IMR-90 (cell line): ENCODE results near the gene FLT4. TPM values are rescaled to one million over a fixed set of nuclear protein-coding genes. Genes with fewer than 3 reads are reported as not detected.

Source experiments
- ATAC-seq: fragments of 200-7000 bp; cut with Tn5 transposase; 2 replicates; pipeline ENCODE4 v1.9.1; 2020; ENCODE audit warnings: low read depth, mild to moderate bottlenecking, moderate library complexity
- BruUV-seq: library from RNA; stranded (reverse); fragments of 400-500 nt; replicated peaks from 2 replicates; lab custom pipeline; 2021; lab: Mats Ljungman, UMichigan
- CTCF ChIA-PET: fragments of 300-600 bp; formaldehyde crosslinking; extraction: SDS; loops from one replicate; lab custom pipeline; 2021; ENCODE audit warnings: antibody characterized with exemption; lab: Yijun Ruan, JAX
- POLR2A ChIA-PET: fragments of 300-600 bp; sonication (Branson Sonifier 250); formaldehyde crosslinking; loops from one replicate; lab custom pipeline; 2022; ENCODE audit warnings: antibody characterized with exemption; ENCODE audit not compliant: unreplicated experiment; lab: Charles Lee
- DNase-seq: peaks from one replicate; pipeline ENCODE4 v3.0.0; 2013
- H2AFZ ChIP-seq: replicated peaks from 2 replicates; pipeline ENCODE3; 2013; ENCODE audit warnings: low read length, mild to moderate bottlenecking; ENCODE audit not compliant: poor library complexity
- H2AK5ac ChIP-seq: 2 replicates; pipeline ENCODE4 v1.6.1; 2013; ENCODE audit warnings: low read depth, low read length, inconsistent platforms
- H2AK9ac ChIP-seq: replicated peaks from 2 replicates; pipeline ENCODE3; 2013; ENCODE audit warnings: mild to moderate bottlenecking, low read depth, low read length, moderate library complexity; ENCODE audit not compliant: poor library complexity
- H2BK120ac ChIP-seq: 2 replicates; pipeline ENCODE4 v1.6.1; 2013; ENCODE audit warnings: low read depth, low read length, inconsistent platforms
- H2BK15ac ChIP-seq: 3 replicates; pipeline ENCODE4 v1.6.1; 2013; ENCODE audit warnings: low read depth, low read length, inconsistent platforms
- H2BK20ac ChIP-seq: 2 replicates; pipeline ENCODE4 v1.6.1; 2013; ENCODE audit warnings: low read depth, mild to moderate bottlenecking, inconsistent platforms, low read length, moderate library complexity
- H2BK5ac ChIP-seq: 2 replicates; pipeline ENCODE4 v1.6.1; 2013; ENCODE audit warnings: mild to moderate bottlenecking, low read depth, low read length, inconsistent platforms; ENCODE audit not compliant: poor library complexity, severe bottlenecking
- H3K14ac ChIP-seq: replicated peaks from 2 replicates; pipeline ENCODE4 v1.6.1; 2013; ENCODE audit warnings: low read depth, low read length, inconsistent platforms
- H3K18ac ChIP-seq: 2 replicates; pipeline ENCODE4 v1.6.1; 2013; ENCODE audit warnings: low read depth, low read length, control low read depth
- H3K23ac ChIP-seq: 2 replicates; pipeline ENCODE4 v1.6.1; 2013; ENCODE audit warnings: low read depth, low read length, inconsistent platforms
- H3K27ac ChIP-seq: 2 replicates; pipeline ENCODE4 v1.5.1; 2013; ENCODE audit warnings: mild to moderate bottlenecking, control low read depth, low read length; ENCODE audit not compliant: insufficient read depth
- H3K27me3 ChIP-seq: 2 replicates; pipeline ENCODE4 v1.6.1; 2013; ENCODE audit warnings: low read length; ENCODE audit not compliant: control insufficient read depth, insufficient read depth
- H3K36me3 ChIP-seq: 2 replicates; pipeline ENCODE4 v1.6.1; 2013; ENCODE audit warnings: low read length, mixed read lengths; ENCODE audit not compliant: control insufficient read depth, insufficient read depth
- H3K4ac ChIP-seq: 2 replicates; pipeline ENCODE4 v1.6.1; 2013; ENCODE audit warnings: low read depth, low read length, inconsistent platforms
- H3K4me1 ChIP-seq: 2 replicates; pipeline ENCODE4 v1.6.1; 2013; ENCODE audit warnings: low read length, mixed read lengths; ENCODE audit not compliant: control insufficient read depth, insufficient read depth
- H3K4me2 ChIP-seq: 2 replicates; pipeline ENCODE4 v1.6.1; 2013; ENCODE audit warnings: low read depth, mild to moderate bottlenecking, control low read depth, low read length, moderate library complexity
- H3K4me3 ChIP-seq: 2 replicates; pipeline ENCODE4 v1.5.1; 2013; ENCODE audit warnings: low read depth, mild to moderate bottlenecking, control low read depth, low read length, moderate library complexity; ENCODE audit not compliant: insufficient read depth
- H3K56ac ChIP-seq: 2 replicates; pipeline ENCODE4 v1.6.1; 2013; ENCODE audit warnings: low read length, inconsistent platforms; ENCODE audit not compliant: insufficient read depth; ENCODE audit errors: extremely low read depth
- H3K79me1 ChIP-seq, 2 experiments: 2 replicates each; pipeline ENCODE4 v1.6.1; 2013; ENCODE audit warnings: low read length in 2 of 2, inconsistent platforms in 1 of 2, low read depth in 1 of 2
- H3K9ac ChIP-seq: 2 replicates; pipeline ENCODE4 v1.6.1; 2013; ENCODE audit warnings: low read depth, low read length, control low read depth
- H3K9me1 ChIP-seq: 2 replicates; pipeline ENCODE4 v1.6.1; 2013; ENCODE audit warnings: low read length, inconsistent platforms; ENCODE audit not compliant: insufficient read depth
- H3K9me3 ChIP-seq: 2 replicates; pipeline ENCODE4 v1.6.1; 2013; ENCODE audit warnings: low read length; ENCODE audit not compliant: control insufficient read depth, insufficient read depth
- H4K20me1 ChIP-seq: 2 replicates; pipeline ENCODE4 v1.6.1; 2013; ENCODE audit warnings: low read length, inconsistent platforms; ENCODE audit not compliant: insufficient read depth
- H4K5ac ChIP-seq: 2 replicates; pipeline ENCODE4 v1.6.1; 2013; ENCODE audit warnings: mild to moderate bottlenecking, low read depth, low read length, control low read depth
- H4K8ac ChIP-seq, 2 experiments: 2 replicates each; pipeline ENCODE4 v1.6.1; 2013; ENCODE audit warnings: low read depth in 2 of 2, low read length in 2 of 2, control low read depth in 1 of 2, inconsistent platforms in 1 of 2
- H4K91ac ChIP-seq: 2 replicates; pipeline ENCODE4 v1.6.1; 2013; ENCODE audit warnings: low read depth, low read length, inconsistent platforms; ENCODE audit not compliant: insufficient read depth
- BHLHE40 ChIP-seq: fragments of 150-350 bp; IDR thresholded peaks from 2 replicates; pipeline ENCODE4 v1.6.1; 2016; ENCODE audit warnings: mild to moderate bottlenecking, low read depth, low read length
- CEBPB ChIP-seq: IDR thresholded peaks from 2 replicates; pipeline ENCODE4 v1.6.1; 2012; ENCODE audit warnings: low read depth, low read length, improper control_type of control experiment
- CHD1 ChIP-seq: IDR thresholded peaks from 2 replicates; pipeline ENCODE4 v1.6.1; 2012; ENCODE audit warnings: low read depth, low read length, improper control_type of control experiment
- FOS ChIP-seq: fragments of 150-350 bp; IDR thresholded peaks from 2 replicates; pipeline ENCODE4 v1.6.1; 2016; ENCODE audit warnings: low read depth, low read length
- MAFK ChIP-seq: IDR thresholded peaks from 2 replicates; pipeline ENCODE4 v1.6.1; 2012; ENCODE audit warnings: low read depth, low read length, improper control_type of control experiment
- MAZ ChIP-seq: IDR thresholded peaks from 2 replicates; pipeline ENCODE4 v1.6.1; 2012; ENCODE audit warnings: low read depth, mild to moderate bottlenecking, low read length, improper control_type of control experiment, moderate library complexity, borderline replicate concordance
- MXI1 ChIP-seq: IDR thresholded peaks from 2 replicates; pipeline ENCODE4 v1.6.1; 2012; ENCODE audit warnings: low read depth, mild to moderate bottlenecking, low read length, moderate library complexity, borderline replicate concordance
- NFE2L2 ChIP-seq: fragments of 150-350 bp; IDR thresholded peaks from 2 replicates; pipeline ENCODE4 v1.6.1; 2016; ENCODE audit warnings: low read depth, mild to moderate bottlenecking, low read length
- POLR2A ChIP-seq: IDR thresholded peaks from 2 replicates; pipeline ENCODE4 v1.6.1; 2012; ENCODE audit warnings: mild to moderate bottlenecking, low read depth, low read length
- RAD21 ChIP-seq: IDR thresholded peaks from 2 replicates; pipeline ENCODE4 v1.6.1; 2012; ENCODE audit warnings: low read length, improper control_type of control experiment
- RCOR1 ChIP-seq: IDR thresholded peaks from 2 replicates; pipeline ENCODE4 v1.6.1; 2012; ENCODE audit warnings: mild to moderate bottlenecking, low read length, improper control_type of control experiment; ENCODE audit not compliant: insufficient replicate concordance
- RFX5 ChIP-seq: IDR thresholded peaks from 2 replicates; pipeline ENCODE4 v1.8.0; 2012; ENCODE audit warnings: low read depth, mild to moderate bottlenecking, low read length, moderate library complexity
- SMC3 ChIP-seq: fragments of 150-350 bp; IDR thresholded peaks from 2 replicates; pipeline ENCODE4 v1.6.1; 2016; ENCODE audit warnings: low read depth, mild to moderate bottlenecking, antibody characterized with exemption, low read length, moderate library complexity
- WGBS, 2 experiments: methylation state at CpG; one replicate each; pipeline versions ENCODE4 v1.1.5 to v1.1.7; 2013; ENCODE audit warnings: missing lambda C conversion rate in 2 of 2; ENCODE audit not compliant: insufficient read length in 1 of 2; ENCODE audit errors: extremely low coverage in 2 of 2; 5-methylcytosine and 5-hydroxymethylcytosine counted together
- dilution Hi-C: fragments of 300-500 bp; cut with HindIII; formaldehyde crosslinking; loops from one replicate; pipeline ENCODE4 v1.14.3; 2018; ENCODE audit warnings: low sequenced_read_pairs; ENCODE audit not compliant: unreplicated experiment
- in situ Hi-C: fragments of 300-500 bp; cut with MboI; formaldehyde crosslinking; loops from 3 replicates; pipeline ENCODE4 v1.14.3; 2019; ENCODE audit warnings: low sequenced_read_pairs, inconsistent platforms, mixed read lengths
- intact Hi-C: fragments of 100-400 bp; cut with micrococcal nuclease; formaldehyde crosslinking; loops from 2 replicates; pipeline ENCODE4 v1.10.0; 2022
- polyA plus RNA-seq, 3 experiments: library from polyadenylated mRNA; depleted of rRNA; stranded (reverse); fragments of >200 nt; gene quantifications; 2 replicates each; pipeline ENCODE4 v1.2.3, GENCODE V29; 2012; ENCODE audit warnings: low replicate concordance in 1 of 3
- total RNA-seq: library from RNA; depleted of rRNA; stranded (reverse); fragments of >200 nt; gene quantifications from 2 replicates; pipeline ENCODE4 v1.2.3, GENCODE V29; 2012
- TF ChIP-seq, protein P1 (sequence below): conservative IDR thresholded peaks from 2 replicates; pipeline ENCODE4 v1.5.1; 2012; ENCODE audit warnings: mild to moderate bottlenecking, low read depth, low read length, improper control_type of control experiment
- TF ChIP-seq, protein P2 (sequence below): fragments of 150-350 bp; IDR thresholded peaks from 2 replicates; pipeline ENCODE4 v1.6.1; 2017; ENCODE audit warnings: mild to moderate bottlenecking, antibody characterized with exemption, low read length, low read depth
- TF ChIP-seq, protein P3 (sequence below): fragments of 150-350 bp; IDR thresholded peaks from 2 replicates; pipeline ENCODE4 v1.6.1; 2016; ENCODE audit warnings: low read depth, mild to moderate bottlenecking, low read length, moderate library complexity, borderline replicate concordance

The FLT4 gene
- total and polyA plus RNA-seq, 2 of the 4 experiments (the other 2 are of a cell fraction): under 0.01 to 0.07 TPM

DNA sequence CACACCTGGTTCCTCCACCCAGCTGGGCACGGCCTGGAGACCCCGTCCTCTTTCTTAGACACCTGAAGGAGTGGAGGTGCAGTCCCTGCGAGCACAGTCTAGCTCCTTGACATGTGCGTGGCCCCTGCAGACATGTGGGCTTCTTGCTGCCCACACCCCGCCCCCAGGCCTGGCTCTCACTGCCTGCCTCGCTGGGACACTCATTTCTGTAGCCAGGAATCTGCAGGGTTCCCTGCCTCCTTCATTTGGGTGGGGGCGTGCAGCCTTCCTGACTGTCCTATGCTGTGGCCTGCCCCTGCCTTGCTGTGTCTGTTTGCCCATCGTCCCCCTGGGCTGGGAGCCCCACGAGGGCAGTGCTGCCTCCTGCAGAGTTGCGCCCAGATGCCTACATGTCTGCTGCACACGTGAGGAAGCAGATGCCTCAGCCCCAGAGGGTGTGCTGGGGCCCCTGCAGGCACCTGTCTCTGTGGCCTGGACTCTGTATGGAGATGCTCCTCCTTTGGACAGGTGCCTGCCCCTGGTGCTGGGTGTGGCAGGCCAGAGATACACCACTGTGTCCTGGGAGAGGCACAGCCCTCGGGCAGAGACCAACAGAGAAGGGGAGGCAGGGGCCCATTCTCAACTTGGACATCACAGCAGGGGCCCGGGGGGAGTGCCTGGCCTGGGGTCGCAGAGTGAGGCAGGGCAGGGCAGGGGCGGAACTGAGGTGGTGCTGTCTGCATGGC is 22.6 kb downstream of the FLT4 start:
- no peaks in the 10 kb centered on the region for H3K36me3 ChIP-seq
- H3K56ac ChIP-seq: no peak overlapping the region
- in situ Hi-C loops (no loop called here), dilution Hi-C loops (no loop called here), intact Hi-C loops (no loop called here)
- H3K4me3 ChIP-seq: no peak overlapping the region
- peaks cover 2% of the 10 kb centered on the region; the same call in 1 of the 2 replicates for H3K27me3 ChIP-seq
- no peaks in the 10 kb centered on the region for H3K9me3 ChIP-seq
- H2AK5ac ChIP-seq: no peak overlapping the region
- H3K23ac ChIP-seq: no peak overlapping the region
- H2BK120ac ChIP-seq: no peak overlapping the region
- ChIA-PET CTCF (no interaction called here), POLR2A (no interaction called here)
- no peak overlapping the region for H4K5ac ChIP-seq
- ATAC-seq (no peak), DNase-seq (no peak)
- no peaks in the 10 kb centered on the region for H3K9me1 ChIP-seq
- H3K18ac ChIP-seq: no peak overlapping the region
- peak overlapping the region; percentile 32 for H2AFZ ChIP-seq
- H3K27ac ChIP-seq: no peak overlapping the region
- H3K79me1 ChIP-seq: no peaks in the 10 kb centered on the region
- no peaks in the 10 kb centered on the region; the same call in 1 of the 2 replicates for H4K20me1 ChIP-seq
- H2AK9ac ChIP-seq: no peak overlapping the region
- no TSS peak for BruUV-seq
- H3K4me2 ChIP-seq: no peak overlapping the region
- H4K8ac ChIP-seq: no peak overlapping the region
- H3K4ac ChIP-seq: no peak overlapping the region
- WGBS, 2 experiments: 49% methylated on average over 7 of the region's 15 CpGs; no CpG with 5 or more reads in 1 of the 2 experiments
- TF ChIP-seq, protein P1, sequence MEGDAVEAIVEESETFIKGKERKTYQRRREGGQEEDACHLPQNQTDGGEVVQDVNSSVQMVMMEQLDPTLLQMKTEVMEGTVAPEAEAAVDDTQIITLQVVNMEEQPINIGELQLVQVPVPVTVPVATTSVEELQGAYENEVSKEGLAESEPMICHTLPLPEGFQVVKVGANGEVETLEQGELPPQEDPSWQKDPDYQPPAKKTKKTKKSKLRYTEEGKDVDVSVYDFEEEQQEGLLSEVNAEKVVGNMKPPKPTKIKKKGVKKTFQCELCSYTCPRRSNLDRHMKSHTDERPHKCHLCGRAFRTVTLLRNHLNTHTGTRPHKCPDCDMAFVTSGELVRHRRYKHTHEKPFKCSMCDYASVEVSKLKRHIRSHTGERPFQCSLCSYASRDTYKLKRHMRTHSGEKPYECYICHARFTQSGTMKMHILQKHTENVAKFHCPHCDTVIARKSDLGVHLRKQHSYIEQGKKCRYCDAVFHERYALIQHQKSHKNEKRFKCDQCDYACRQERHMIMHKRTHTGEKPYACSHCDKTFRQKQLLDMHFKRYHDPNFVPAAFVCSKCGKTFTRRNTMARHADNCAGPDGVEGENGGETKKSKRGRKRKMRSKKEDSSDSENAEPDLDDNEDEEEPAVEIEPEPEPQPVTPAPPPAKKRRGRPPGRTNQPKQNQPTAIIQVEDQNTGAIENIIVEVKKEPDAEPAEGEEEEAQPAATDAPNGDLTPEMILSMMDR: no peak
- TF ChIP-seq POLR2A (no peak), CHD1 (no peak), RFX5 (no peak), BHLHE40 (no peak), FOS (no peak), NFE2L2 (no peak), MXI1 (no peak), MAZ (no peak), MAFK (no peak), RAD21 (no peak), RCOR1 (no peak), CEBPB (no peak), SMC3 (no peak)
- TF ChIP-seq, protein P2, sequence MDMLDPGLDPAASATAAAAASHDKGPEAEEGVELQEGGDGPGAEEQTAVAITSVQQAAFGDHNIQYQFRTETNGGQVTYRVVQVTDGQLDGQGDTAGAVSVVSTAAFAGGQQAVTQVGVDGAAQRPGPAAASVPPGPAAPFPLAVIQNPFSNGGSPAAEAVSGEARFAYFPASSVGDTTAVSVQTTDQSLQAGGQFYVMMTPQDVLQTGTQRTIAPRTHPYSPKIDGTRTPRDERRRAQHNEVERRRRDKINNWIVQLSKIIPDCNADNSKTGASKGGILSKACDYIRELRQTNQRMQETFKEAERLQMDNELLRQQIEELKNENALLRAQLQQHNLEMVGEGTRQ: no peak
- TF ChIP-seq, protein P3, sequence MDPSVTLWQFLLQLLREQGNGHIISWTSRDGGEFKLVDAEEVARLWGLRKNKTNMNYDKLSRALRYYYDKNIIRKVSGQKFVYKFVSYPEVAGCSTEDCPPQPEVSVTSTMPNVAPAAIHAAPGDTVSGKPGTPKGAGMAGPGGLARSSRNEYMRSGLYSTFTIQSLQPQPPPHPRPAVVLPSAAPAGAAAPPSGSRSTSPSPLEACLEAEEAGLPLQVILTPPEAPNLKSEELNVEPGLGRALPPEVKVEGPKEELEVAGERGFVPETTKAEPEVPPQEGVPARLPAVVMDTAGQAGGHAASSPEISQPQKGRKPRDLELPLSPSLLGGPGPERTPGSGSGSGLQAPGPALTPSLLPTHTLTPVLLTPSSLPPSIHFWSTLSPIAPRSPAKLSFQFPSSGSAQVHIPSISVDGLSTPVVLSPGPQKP: no peak
- H3K9ac ChIP-seq: no peak overlapping the region
- no peak overlapping the region for H4K91ac ChIP-seq
- H3K4me1 ChIP-seq: no peaks in the 10 kb centered on the region
- H2BK15ac ChIP-seq: no peak overlapping the region
- no peak overlapping the region for H2BK5ac ChIP-seq
- no peak overlapping the region for H3K14ac ChIP-seq
- H2BK20ac ChIP-seq: no peak overlapping the region
